ENCODE measurements around the gene LRRFIP1. TPM values are rescaled to one million over a fixed set of nuclear protein-coding genes. Genes with fewer than 3 reads are reported as not detected.
"Not testable (repeated sequence)": the region's sequence is repeated elsewhere in the genome, so short reads cannot be mapped to it uniquely, and the experiment has no call there.

The LRRFIP1 gene
- polyA plus RNA-seq, 2 of the 4 experiments (the other 2 are of a cell fraction), result 75.6 to 93.0 TPM

DNA sequence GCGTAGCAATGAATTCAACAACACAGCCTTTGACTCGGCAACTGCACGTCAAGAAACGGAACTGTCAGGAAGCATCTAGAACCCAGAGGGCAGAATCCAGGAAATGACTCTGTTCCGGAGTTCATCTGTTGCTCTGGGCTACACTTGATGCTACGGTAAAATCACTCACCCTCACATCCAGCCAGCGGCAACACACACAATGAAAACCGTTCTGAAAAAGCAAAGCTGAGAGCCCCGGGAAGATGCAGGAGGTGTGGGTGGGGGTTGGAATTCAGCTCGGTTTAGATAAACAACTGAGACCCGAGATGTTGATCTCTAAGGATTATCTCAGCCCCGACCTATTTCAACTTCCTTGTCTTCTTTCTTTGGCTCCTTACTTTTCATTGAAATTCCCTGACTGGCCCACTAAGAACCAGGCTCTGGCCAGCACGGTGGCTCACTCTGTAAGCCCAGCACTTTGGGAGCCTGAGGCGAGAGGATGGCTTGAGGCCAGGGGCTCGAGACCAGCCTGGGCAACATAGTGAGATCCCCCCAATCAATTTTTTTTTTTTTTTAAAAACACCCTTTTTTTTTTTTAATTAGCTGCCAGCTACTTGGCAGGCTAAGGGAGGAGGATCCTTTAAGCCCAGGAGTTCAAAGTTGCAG, 23.5 kb upstream of the LRRFIP1 start:
- no peak for ATAC-seq
- POLR2A ChIA-PET, result no interaction called here
- H3K27ac ChIP-seq, result no peak overlapping the region
- TF ChIP-seq CBX8 (IDR thresholded peaks at IDR 0.05) (no peak), FOSL2 (IDR thresholded peaks at IDR 0.05) (no peak), FOSL2 (CRISPR knock-in tag; IDR thresholded peaks at IDR 0.05) (no peak), CEBPB (IDR thresholded peaks at IDR 0.05) (no peak), ZSCAN20 (CRISPR knock-in tag; IDR thresholded peaks at IDR 0.05) (no peak), POLR2AphosphoS2 (conservative IDR thresholded peaks at IDR 0.05; ENCODE audit: low read length) (no peak), RCOR1 (IDR thresholded peaks at IDR 0.05; ENCODE audit: low read depth, low read length) (no peak), CBX2 (IDR thresholded peaks at IDR 0.05; ENCODE audit: borderline replicate concordance, low read depth) (no peak)
- TF ChIP-seq, protein P1, sequence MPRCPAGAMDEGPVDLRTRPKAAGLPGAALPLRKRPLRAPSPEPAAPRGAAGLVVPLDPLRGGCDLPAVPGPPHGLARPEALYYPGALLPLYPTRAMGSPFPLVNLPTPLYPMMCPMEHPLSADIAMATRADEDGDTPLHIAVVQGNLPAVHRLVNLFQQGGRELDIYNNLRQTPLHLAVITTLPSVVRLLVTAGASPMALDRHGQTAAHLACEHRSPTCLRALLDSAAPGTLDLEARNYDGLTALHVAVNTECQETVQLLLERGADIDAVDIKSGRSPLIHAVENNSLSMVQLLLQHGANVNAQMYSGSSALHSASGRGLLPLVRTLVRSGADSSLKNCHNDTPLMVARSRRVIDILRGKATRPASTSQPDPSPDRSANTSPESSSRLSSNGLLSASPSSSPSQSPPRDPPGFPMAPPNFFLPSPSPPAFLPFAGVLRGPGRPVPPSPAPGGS (IDR thresholded peaks at IDR 0.05), result no peak
- no peak for DNase-seq (ENCODE audit: low read depth in 1 of 2, low spot score in 1 of 2)
- H3K4me3 ChIP-seq, result no peak overlapping the region
- FAIRE-seq, result no peak
- H3K9me3 ChIP-seq, result no peaks in the 10 kb centered on the region
- CTCF ChIA-PET, result interaction anchor here (0.6 to 4.4 kb wide), 2 partner anchors 31 to 135 kb away, joined by 3 to 19 read pairs; no protein-coding TSS in a partner anchor
- no peaks in the 10 kb centered on the region for H3K4me1 ChIP-seq
- WGBS (ENCODE audit: missing lambda C conversion rate), result 62% methylated on average over 15 of the region's 15 CpGs
- H3K4me2 ChIP-seq, result no peak overlapping the region

DNA sequence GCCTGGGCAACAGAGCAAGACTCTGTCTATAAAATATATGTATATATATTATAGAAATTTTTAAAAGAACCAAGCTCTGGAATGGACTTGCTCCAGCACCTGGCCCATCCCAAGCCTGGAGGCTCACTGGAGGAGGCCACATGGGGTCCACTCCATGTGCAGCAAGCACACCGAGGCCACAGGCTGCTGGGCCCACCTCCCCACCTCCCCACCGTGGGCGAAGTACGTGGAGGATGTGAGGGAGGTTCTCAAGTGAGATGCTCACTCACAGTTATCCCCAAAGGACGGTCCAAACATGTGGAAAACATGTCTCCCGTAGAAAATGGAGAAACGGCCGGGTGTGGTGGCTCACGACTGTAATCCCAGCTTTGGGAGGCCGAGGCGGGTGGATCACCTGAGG, 23.0 kb upstream of the LRRFIP1 start:
- 90% methylated on average over 8 of the region's 11 CpGs for WGBS (ENCODE audit: missing lambda C conversion rate)
- no peak overlapping the region for H3K4me3 ChIP-seq
- no peak overlapping the region for H3K4me2 ChIP-seq
- no peak for DNase-seq (ENCODE audit: low read depth in 1 of 2, low spot score in 1 of 2)
- no peak for ATAC-seq
- H3K4me1 ChIP-seq, result no peaks in the 10 kb centered on the region
- no peaks in the 10 kb centered on the region for H3K9me3 ChIP-seq
- ChIA-PET POLR2A (no interaction called here), CTCF (interaction anchor here (0.6 to 2.6 kb wide), 2 partner anchors 136 to 141 kb away, joined by 3 to 6 read pairs; no protein-coding TSS in a partner anchor)
- TF ChIP-seq FOXS1 (CRISPR knock-in tag; IDR thresholded peaks at IDR 0.05), result no peak
- no peak for FAIRE-seq
- no peak overlapping the region for H3K27ac ChIP-seq

DNA sequence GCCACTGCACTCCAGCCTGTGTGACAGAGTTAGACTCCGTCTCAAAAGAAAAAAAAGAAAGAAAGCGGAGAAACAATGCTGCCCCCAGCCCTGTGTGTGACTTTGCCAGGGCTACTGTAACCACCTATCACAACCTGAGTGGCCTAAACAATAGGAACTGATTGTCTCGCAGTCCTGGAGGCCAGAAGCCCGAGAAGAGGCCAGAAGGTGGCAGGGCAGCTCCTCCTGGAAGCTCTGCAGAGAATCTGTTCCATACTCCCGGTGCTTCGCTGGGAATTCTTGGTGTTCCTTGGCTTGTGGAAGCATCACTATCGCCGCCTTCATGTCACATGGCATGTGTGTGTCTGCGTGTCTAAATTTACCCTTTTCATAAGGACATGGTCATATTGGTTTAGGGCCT, 22.4 kb upstream of the LRRFIP1 start:
- 80% methylated on average over 9 of the region's 9 CpGs for WGBS (ENCODE audit: missing lambda C conversion rate)
- H3K4me3 ChIP-seq, result no peak overlapping the region
- no peaks in the 10 kb centered on the region for H3K4me1 ChIP-seq
- ATAC-seq (peak; percentile 69 to 84; a peak in 3 of 6 replicates), DNase-seq (ENCODE audit: low read depth in 1 of 2, low spot score in 1 of 2) (peak in 1 of 2 experiments; percentile 48), FAIRE-seq (no peak)
- no peak overlapping the region for H3K4me2 ChIP-seq
- TF ChIP-seq HEYL (CRISPR knock-in tag; IDR thresholded peaks at IDR 0.05) (no peak), SMC3 (IDR thresholded peaks at IDR 0.05) (no peak), RAD21 (conservative IDR thresholded peaks at IDR 0.05 in 1 of 2, IDR thresholded peaks at IDR 0.05 in 1 of 2) (peak; percentile 30 to 61; a peak in 3 of 5 replicates), ZNF302 (CRISPR knock-in tag; IDR thresholded peaks at IDR 0.05) (no peak)
- TF ChIP-seq, protein P2, sequence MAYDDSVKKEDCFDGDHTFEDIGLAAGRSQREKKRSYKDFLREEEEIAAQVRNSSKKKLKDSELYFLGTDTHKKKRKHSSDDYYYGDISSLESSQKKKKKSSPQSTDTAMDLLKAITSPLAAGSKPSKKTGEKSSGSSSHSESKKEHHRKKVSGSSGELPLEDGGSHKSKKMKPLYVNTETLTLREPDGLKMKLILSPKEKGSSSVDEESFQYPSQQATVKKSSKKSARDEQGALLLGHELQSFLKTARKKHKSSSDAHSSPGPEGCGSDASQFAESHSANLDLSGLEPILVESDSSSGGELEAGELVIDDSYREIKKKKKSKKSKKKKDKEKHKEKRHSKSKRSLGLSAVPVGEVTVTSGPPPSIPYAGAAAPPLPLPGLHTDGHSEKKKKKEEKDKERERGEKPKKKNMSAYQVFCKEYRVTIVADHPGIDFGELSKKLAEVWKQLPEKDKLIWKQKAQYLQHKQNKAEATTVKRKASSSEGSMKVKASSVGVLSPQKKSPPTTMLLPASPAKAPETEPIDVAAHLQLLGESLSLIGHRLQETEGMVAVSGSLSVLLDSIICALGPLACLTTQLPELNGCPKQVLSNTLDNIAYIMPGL (CRISPR knock-in tag; IDR thresholded peaks at IDR 0.05; ENCODE audit: borderline replicate concordance), result no peak
- TF ChIP-seq, protein P3, sequence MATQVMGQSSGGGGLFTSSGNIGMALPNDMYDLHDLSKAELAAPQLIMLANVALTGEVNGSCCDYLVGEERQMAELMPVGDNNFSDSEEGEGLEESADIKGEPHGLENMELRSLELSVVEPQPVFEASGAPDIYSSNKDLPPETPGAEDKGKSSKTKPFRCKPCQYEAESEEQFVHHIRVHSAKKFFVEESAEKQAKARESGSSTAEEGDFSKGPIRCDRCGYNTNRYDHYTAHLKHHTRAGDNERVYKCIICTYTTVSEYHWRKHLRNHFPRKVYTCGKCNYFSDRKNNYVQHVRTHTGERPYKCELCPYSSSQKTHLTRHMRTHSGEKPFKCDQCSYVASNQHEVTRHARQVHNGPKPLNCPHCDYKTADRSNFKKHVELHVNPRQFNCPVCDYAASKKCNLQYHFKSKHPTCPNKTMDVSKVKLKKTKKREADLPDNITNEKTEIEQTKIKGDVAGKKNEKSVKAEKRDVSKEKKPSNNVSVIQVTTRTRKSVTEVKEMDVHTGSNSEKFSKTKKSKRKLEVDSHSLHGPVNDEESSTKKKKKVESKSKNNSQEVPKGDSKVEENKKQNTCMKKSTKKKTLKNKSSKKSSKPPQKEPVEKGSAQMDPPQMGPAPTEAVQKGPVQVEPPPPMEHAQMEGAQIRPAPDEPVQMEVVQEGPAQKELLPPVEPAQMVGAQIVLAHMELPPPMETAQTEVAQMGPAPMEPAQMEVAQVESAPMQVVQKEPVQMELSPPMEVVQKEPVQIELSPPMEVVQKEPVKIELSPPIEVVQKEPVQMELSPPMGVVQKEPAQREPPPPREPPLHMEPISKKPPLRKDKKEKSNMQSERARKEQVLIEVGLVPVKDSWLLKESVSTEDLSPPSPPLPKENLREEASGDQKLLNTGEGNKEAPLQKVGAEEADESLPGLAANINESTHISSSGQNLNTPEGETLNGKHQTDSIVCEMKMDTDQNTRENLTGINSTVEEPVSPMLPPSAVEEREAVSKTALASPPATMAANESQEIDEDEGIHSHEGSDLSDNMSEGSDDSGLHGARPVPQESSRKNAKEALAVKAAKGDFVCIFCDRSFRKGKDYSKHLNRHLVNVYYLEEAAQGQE (IDR thresholded peaks at IDR 0.05), result no peak
- TF ChIP-seq, protein P4, sequence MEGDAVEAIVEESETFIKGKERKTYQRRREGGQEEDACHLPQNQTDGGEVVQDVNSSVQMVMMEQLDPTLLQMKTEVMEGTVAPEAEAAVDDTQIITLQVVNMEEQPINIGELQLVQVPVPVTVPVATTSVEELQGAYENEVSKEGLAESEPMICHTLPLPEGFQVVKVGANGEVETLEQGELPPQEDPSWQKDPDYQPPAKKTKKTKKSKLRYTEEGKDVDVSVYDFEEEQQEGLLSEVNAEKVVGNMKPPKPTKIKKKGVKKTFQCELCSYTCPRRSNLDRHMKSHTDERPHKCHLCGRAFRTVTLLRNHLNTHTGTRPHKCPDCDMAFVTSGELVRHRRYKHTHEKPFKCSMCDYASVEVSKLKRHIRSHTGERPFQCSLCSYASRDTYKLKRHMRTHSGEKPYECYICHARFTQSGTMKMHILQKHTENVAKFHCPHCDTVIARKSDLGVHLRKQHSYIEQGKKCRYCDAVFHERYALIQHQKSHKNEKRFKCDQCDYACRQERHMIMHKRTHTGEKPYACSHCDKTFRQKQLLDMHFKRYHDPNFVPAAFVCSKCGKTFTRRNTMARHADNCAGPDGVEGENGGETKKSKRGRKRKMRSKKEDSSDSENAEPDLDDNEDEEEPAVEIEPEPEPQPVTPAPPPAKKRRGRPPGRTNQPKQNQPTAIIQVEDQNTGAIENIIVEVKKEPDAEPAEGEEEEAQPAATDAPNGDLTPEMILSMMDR (IDR thresholded peaks at IDR 0.05), result peak; percentile 25; the same call in 2 of the 3 replicates
- H3K9me3 ChIP-seq, result no peaks in the 10 kb centered on the region
- ChIA-PET POLR2A (interaction anchor here (1.0 kb wide), 1 partner anchor 12 kb away, joined by 3 read pairs; no protein-coding TSS in a partner anchor), CTCF (interaction anchor here (2.6 kb wide), 1 partner anchor 140 kb away, joined by 6 read pairs; no protein-coding TSS in a partner anchor)
- H3K27ac ChIP-seq, result no peak overlapping the region

DNA sequence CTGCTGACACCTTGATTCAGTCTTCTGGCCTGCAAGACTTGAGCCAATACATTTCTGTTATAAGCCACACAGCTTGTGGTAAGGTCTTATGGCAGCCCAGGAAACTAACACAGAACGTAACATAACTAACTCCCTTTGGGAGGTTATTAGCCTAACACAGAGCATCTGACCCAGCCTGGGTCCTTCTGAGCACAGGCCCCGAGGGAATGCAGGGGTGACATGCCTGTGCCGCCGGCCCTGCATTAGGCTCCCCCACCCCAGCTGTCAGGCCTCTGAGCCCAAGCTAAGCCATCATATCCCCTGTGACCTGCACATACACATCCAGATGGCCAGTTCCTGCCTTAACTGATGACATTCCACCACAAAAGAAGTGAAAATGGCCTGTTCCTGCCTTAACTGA, 20.9 kb upstream of the LRRFIP1 start:
- H3K9me3 ChIP-seq; H3K4me1 ChIP-seq; DNase-seq (ENCODE audit: low read depth in 1 of 2, low spot score in 1 of 2); H3K27ac ChIP-seq; ATAC-seq; H3K4me2 ChIP-seq; FAIRE-seq; H3K4me3 ChIP-seq; POLR2A ChIA-PET: not testable (repeated sequence)
- CTCF ChIA-PET, result interaction anchor here (0.6 to 2.6 kb wide), 4 partner anchors 14 to 172 kb away, joined by 3 to 6 read pairs (median 5); no protein-coding TSS in a partner anchor
- WGBS (ENCODE audit: missing lambda C conversion rate), result 96% methylated on average over 4 of the region's 4 CpGs

Measured in A549 (cell line).